H9 (cell line): ENCODE results near the gene ITGB8. TPM values are rescaled to one million over a fixed set of nuclear protein-coding genes. Genes with fewer than 3 reads are reported as not detected.

Experiments used
- DNase-seq: peaks from one replicate; pipeline ENCODE4 v3.0.0-alpha.2; 2017
- H2AFZ ChIP-seq: one replicate; pipeline ENCODE4 v1.6.1; 2013; ENCODE audit warnings: mild to moderate bottlenecking, low read length, control low read depth, moderate library complexity
- H2AK5ac ChIP-seq: 2 replicates; pipeline ENCODE4 v1.6.1; 2013; ENCODE audit warnings: low read length, control low read depth, mixed read lengths; ENCODE audit not compliant: insufficient read length
- H2BK120ac ChIP-seq: one replicate; pipeline ENCODE4 v1.6.1; 2013; ENCODE audit warnings: low read depth, mild to moderate bottlenecking, low read length, control low read depth, inconsistent platforms; ENCODE audit not compliant: poor library complexity, severe bottlenecking
- H2BK12ac ChIP-seq: 2 replicates; pipeline ENCODE4 v1.6.1; 2013; ENCODE audit warnings: low read length, control low read depth, mixed read lengths, low read depth; ENCODE audit not compliant: insufficient read length
- H2BK15ac ChIP-seq: 2 replicates; pipeline ENCODE4 v1.6.1; 2013; ENCODE audit warnings: low read depth, low read length, control low read depth
- H2BK20ac ChIP-seq: one replicate; pipeline ENCODE4 v1.6.1; 2013; ENCODE audit warnings: low read depth, mild to moderate bottlenecking, low read length, control low read depth, inconsistent platforms; ENCODE audit not compliant: poor library complexity, severe bottlenecking
- H2BK5ac ChIP-seq: 2 replicates; pipeline ENCODE4 v1.6.1; 2013; ENCODE audit warnings: low read length, control low read depth, mixed read lengths; ENCODE audit not compliant: insufficient read length
- H3K14ac ChIP-seq: 2 replicates; pipeline ENCODE4 v1.6.1; 2013; ENCODE audit warnings: low read length, control low read depth; ENCODE audit not compliant: insufficient read depth
- H3K18ac ChIP-seq: 2 replicates; pipeline ENCODE4 v1.6.1; 2013; ENCODE audit warnings: low read depth, mild to moderate bottlenecking, mixed read lengths, low read length, control low read depth; ENCODE audit not compliant: insufficient read length
- H3K23ac ChIP-seq: 2 replicates; pipeline ENCODE4 v1.6.1; 2013; ENCODE audit warnings: low read length, control low read depth, mixed read lengths, low read depth; ENCODE audit not compliant: insufficient read length
- H3K23me2 ChIP-seq: 2 replicates; pipeline ENCODE4 v1.6.1; 2013; ENCODE audit warnings: low read depth, mild to moderate bottlenecking, mixed read lengths, low read length, control low read depth; ENCODE audit not compliant: insufficient read length, poor library complexity, severe bottlenecking
- H3K27ac ChIP-seq: 2 replicates; pipeline ENCODE4 v1.5.1; 2013; ENCODE audit warnings: low read length, control low read depth, mixed read lengths, low read depth; ENCODE audit not compliant: insufficient read length
- H3K27me3 ChIP-seq: 2 replicates; pipeline ENCODE4 v1.6.1; 2013; ENCODE audit warnings: low read length, control low read depth, inconsistent platforms; ENCODE audit not compliant: insufficient read depth
- H3K4ac ChIP-seq: 2 replicates; pipeline ENCODE4 v1.6.1; 2013; ENCODE audit warnings: low read depth, mild to moderate bottlenecking, control low read depth, inconsistent platforms, low read length, moderate library complexity
- H3K4me1 ChIP-seq: 2 replicates; pipeline ENCODE4 v1.6.1; 2013; ENCODE audit warnings: low read length, control low read depth, inconsistent platforms; ENCODE audit not compliant: insufficient read depth
- H3K4me2 ChIP-seq: 2 replicates; pipeline ENCODE4 v1.6.1; 2013; ENCODE audit warnings: low read length, control low read depth, mixed read lengths; ENCODE audit not compliant: insufficient read length, insufficient read depth
- H3K56ac ChIP-seq: 2 replicates; pipeline ENCODE4 v1.6.1; 2013; ENCODE audit warnings: low read depth, mild to moderate bottlenecking, mixed read lengths, low read length, control low read depth; ENCODE audit not compliant: insufficient read length
- H3K79me1 ChIP-seq: 2 replicates; pipeline ENCODE4 v1.6.1; 2013; ENCODE audit warnings: low read depth, mild to moderate bottlenecking, moderate library complexity, low read length, control low read depth, inconsistent platforms; ENCODE audit not compliant: insufficient read depth, poor library complexity, severe bottlenecking
- H3K79me2 ChIP-seq: 2 replicates; pipeline ENCODE4 v1.6.1; 2013; ENCODE audit warnings: low read length, control low read depth, inconsistent platforms; ENCODE audit not compliant: insufficient read depth
- H3K9ac ChIP-seq: 2 replicates; pipeline ENCODE4 v1.6.1; 2013; ENCODE audit warnings: low read length, control low read depth, mixed read lengths; ENCODE audit not compliant: insufficient read length; ENCODE audit errors: extremely low read depth
- H3K9me3 ChIP-seq: one replicate; pipeline ENCODE4 v1.6.1; 2013; ENCODE audit warnings: low read depth, low read length, inconsistent platforms; ENCODE audit not compliant: control insufficient read depth
- H3T11ph ChIP-seq: one replicate; pipeline ENCODE4 v1.6.1; 2013; ENCODE audit warnings: mild to moderate bottlenecking, low read length, control low read depth, inconsistent platforms
- H4K20me1 ChIP-seq: one replicate; pipeline ENCODE4 v1.6.1; 2013; ENCODE audit not compliant: control insufficient read depth, insufficient read length, insufficient read depth
- H4K5ac ChIP-seq: 2 replicates; pipeline ENCODE4 v1.6.1; 2013; ENCODE audit warnings: low read depth, mild to moderate bottlenecking, mixed read lengths, low read length, control low read depth; ENCODE audit not compliant: insufficient read length
- H4K8ac ChIP-seq: replicated peaks from 2 replicates; pipeline ENCODE4 v1.6.1; 2013; ENCODE audit warnings: low read length, control low read depth, mixed read lengths, low read depth; ENCODE audit not compliant: insufficient read length
- H4K91ac ChIP-seq: 2 replicates; pipeline ENCODE4 v1.6.1; 2013; ENCODE audit warnings: low read depth, mild to moderate bottlenecking, moderate library complexity, mixed read lengths, low read length, control low read depth; ENCODE audit not compliant: insufficient read length
- H3K27ac Mint-ChIP-seq, 3 experiments: 2 replicates in 2 of 3; 3 replicates in 1 of 3; pipeline ENCODE4 v1.8.0; 2020 to 2021; ENCODE audit warnings: mixed read lengths in 3 of 3, mild to moderate bottlenecking in 1 of 3, moderate library complexity in 1 of 3
- H3K27me3 Mint-ChIP-seq: 2 replicates; pipeline ENCODE4 v1.8.0; 2021; ENCODE audit warnings: low read depth, mild to moderate bottlenecking, moderate library complexity, mixed read lengths
- H3K36me3 Mint-ChIP-seq, 3 experiments: 2 replicates in 2 of 3; 3 replicates in 1 of 3; pipeline ENCODE4 v1.8.0; 2020 to 2021; ENCODE audit warnings: low read depth in 3 of 3, mixed read lengths in 3 of 3; ENCODE audit not compliant: insufficient read depth in 1 of 3
- H3K4me1 Mint-ChIP-seq, 2 experiments: 2 replicates each; pipeline ENCODE4 v1.8.0; 2020; ENCODE audit warnings: mixed read lengths in 2 of 2
- H3K4me3 Mint-ChIP-seq, 2 experiments: 2 replicates in 1 of 2; 3 replicates in 1 of 2; pipeline ENCODE4 v1.8.0; 2020 to 2021; ENCODE audit warnings: mild to moderate bottlenecking in 2 of 2, mixed read lengths in 2 of 2, moderate library complexity in 1 of 2
- H3K9me3 Mint-ChIP-seq, 2 experiments: 2 replicates in 1 of 2; 3 replicates in 1 of 2; pipeline ENCODE4 v1.8.0; 2020; ENCODE audit warnings: mild to moderate bottlenecking in 2 of 2, mixed read lengths in 2 of 2, moderate library complexity in 1 of 2
- WGBS: extraction: QIAGEN DNeasy Blood & Tissue Kit; methylation state at CpG from one replicate; pipeline ENCODE4 v1.1.7; 2013; ENCODE audit warnings: missing lambda C conversion rate, low lambda C conversion rate, mixed read lengths; ENCODE audit not compliant: insufficient read length; ENCODE audit errors: extremely low coverage; 5-methylcytosine and 5-hydroxymethylcytosine counted together
- total RNA-seq: library from RNA; stranded (reverse); gene quantifications from 2 replicates; pipeline ENCODE4 v1.2.1, GENCODE V29; 2021
- TF ChIP-seq, protein P1 (sequence below): fragments of 200-600 bp; sonication (generic); conservative IDR thresholded peaks from 3 replicates; pipeline ENCODE4 v1.8.0; 2021; ENCODE audit warnings: antibody characterized with exemption, mild to moderate bottlenecking

Gene ITGB8
- total RNA-seq, 1 experiment from 2014 or later = 7.6 TPM

DNA sequence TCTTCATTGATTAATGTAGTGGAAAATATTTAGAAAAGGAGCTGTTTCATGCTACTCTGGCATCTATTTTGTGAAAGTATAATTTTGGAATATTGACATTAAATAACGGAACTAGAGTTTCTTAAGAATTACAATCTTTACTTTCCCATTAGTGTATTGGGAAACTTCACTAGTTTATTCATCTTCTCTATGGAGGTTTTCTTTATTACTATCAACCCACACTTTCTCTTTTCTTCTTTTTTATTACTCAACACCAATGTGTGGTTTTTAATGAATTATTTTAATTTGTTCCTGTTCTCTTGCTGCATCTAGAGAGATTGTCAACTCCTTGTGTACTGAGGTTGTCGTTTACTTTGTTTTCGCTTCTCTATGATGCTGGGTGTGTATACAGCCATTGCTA lies 20.4 kb upstream of the ITGB8 start:
- Histone ChIP-seq H2AFZ (no peak overlapping the region), H3K18ac (no peak overlapping the region), H3K23ac (no peak overlapping the region), H2AK5ac (no peak overlapping the region), H3K27me3 (no peaks in the 10 kb centered on the region), H3K23me2 (no peaks in the 10 kb centered on the region), H4K5ac (no peak overlapping the region), H4K91ac (no peak overlapping the region), H4K20me1 (no peaks in the 10 kb centered on the region), H3K27ac (no peak overlapping the region), H3K56ac (no peak overlapping the region), H2BK15ac (no peak overlapping the region), H3T11ph (no peak overlapping the region), H2BK5ac (no peak overlapping the region), H3K14ac (no peak overlapping the region), H4K8ac (no peak overlapping the region), H3K9ac (no peak overlapping the region), H2BK120ac (no peak overlapping the region), H2BK20ac (no peak overlapping the region), H3K79me2 (no peaks in the 10 kb centered on the region), H2BK12ac (no peak overlapping the region), H3K9me3 (no peaks in the 10 kb centered on the region), H3K4me1 (peaks cover 3% of the 10 kb centered on the region; the same call in 1 of the 2 replicates), H3K79me1 (no peaks in the 10 kb centered on the region), H3K4me2 (no peak overlapping the region), H3K4ac (no peak overlapping the region)
- H3K9me3 Mint-ChIP-seq = no peaks in the 10 kb centered on the region
- WGBS = no CpG with 5 or more reads among the region's 3 CpGs
- H3K36me3 Mint-ChIP-seq = no peaks in the 10 kb centered on the region
- peak overlapping the region in 1 of 3 experiments; percentile 27; a peak in 1 of 7 replicates for H3K27ac Mint-ChIP-seq
- TF ChIP-seq, protein P1, sequence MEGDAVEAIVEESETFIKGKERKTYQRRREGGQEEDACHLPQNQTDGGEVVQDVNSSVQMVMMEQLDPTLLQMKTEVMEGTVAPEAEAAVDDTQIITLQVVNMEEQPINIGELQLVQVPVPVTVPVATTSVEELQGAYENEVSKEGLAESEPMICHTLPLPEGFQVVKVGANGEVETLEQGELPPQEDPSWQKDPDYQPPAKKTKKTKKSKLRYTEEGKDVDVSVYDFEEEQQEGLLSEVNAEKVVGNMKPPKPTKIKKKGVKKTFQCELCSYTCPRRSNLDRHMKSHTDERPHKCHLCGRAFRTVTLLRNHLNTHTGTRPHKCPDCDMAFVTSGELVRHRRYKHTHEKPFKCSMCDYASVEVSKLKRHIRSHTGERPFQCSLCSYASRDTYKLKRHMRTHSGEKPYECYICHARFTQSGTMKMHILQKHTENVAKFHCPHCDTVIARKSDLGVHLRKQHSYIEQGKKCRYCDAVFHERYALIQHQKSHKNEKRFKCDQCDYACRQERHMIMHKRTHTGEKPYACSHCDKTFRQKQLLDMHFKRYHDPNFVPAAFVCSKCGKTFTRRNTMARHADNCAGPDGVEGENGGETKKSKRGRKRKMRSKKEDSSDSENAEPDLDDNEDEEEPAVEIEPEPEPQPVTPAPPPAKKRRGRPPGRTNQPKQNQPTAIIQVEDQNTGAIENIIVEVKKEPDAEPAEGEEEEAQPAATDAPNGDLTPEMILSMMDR = no peak
- no peaks in the 10 kb centered on the region for H3K27me3 Mint-ChIP-seq
- DNase-seq = no peak
- H3K4me3 Mint-ChIP-seq = no peak overlapping the region
- peaks cover 17 to 18% of the 10 kb centered on the region in 2 experiments for H3K4me1 Mint-ChIP-seq
